Naive thymus-derived CD4-positive, alpha-beta T cell (primary cell): Measurements from ENCODE around the gene PARP2. TPM values are rescaled to one million over a fixed set of nuclear protein-coding genes. Genes with fewer than 3 reads are reported as not detected.
A peak's percentile ranks its signal among the peaks of the same experiment; 100 is the strongest.

Experiments
- ATAC-seq: fragments of 150-1000 bp; cut with Tn5 transposase; 2 replicates; pipeline ENCODE4 v1.10.0; 2021; ENCODE audit warnings: mild to moderate bottlenecking, moderate library complexity
- CTCF ChIA-PET: fragments of 350-600 bp; sonication (Branson Sonifier 250); formaldehyde crosslinking; loops from one replicate; lab custom pipeline; 2021; ENCODE audit warnings: antibody characterized with exemption; lab: Charles Lee
- POLR2A ChIA-PET: fragments of 350-600 bp; sonication (Branson Sonifier 250); formaldehyde crosslinking; loops from one replicate; lab custom pipeline; 2021; ENCODE audit warnings: antibody characterized with exemption, inconsistent platforms; lab: Charles Lee
- DNase-seq, 9 donors: peaks; one replicate each; pipeline versions ENCODE4 v3.0.0 to v3.0.0-alpha.2; 2020 to 2022; ENCODE audit warnings: mixed read lengths in 1 of 9
- H3K27ac ChIP-seq: one replicate; pipeline ENCODE4 v1.7.0; 2013; ENCODE audit warnings: mild to moderate bottlenecking, low read depth, low read length, moderate library complexity
- H3K27me3 ChIP-seq, 2 donors: one replicate each; pipeline ENCODE4 v1.7.0; 2013; ENCODE audit warnings: low read length in 2 of 2, mild to moderate bottlenecking in 2 of 2, moderate library complexity in 2 of 2; ENCODE audit not compliant: control insufficient read depth in 2 of 2, insufficient read depth in 2 of 2
- H3K36me3 ChIP-seq, 3 experiments: 1 replicate in 2 of 3; 2 replicates in 1 of 3; pipeline ENCODE4 v1.7.0; 2013; ENCODE audit warnings: low read length in 3 of 3, mild to moderate bottlenecking in 3 of 3, moderate library complexity in 1 of 3; ENCODE audit not compliant: insufficient read depth in 3 of 3, control insufficient read depth in 2 of 3
- H3K4me1 ChIP-seq, 2 donors: one replicate each; pipeline ENCODE4 v1.7.0; 2013; ENCODE audit warnings: low read length in 2 of 2, mild to moderate bottlenecking in 2 of 2, moderate library complexity in 1 of 2; ENCODE audit not compliant: control insufficient read depth in 2 of 2, insufficient read depth in 2 of 2
- H3K4me3 ChIP-seq: 2 replicates; pipeline ENCODE4 v1.7.0; 2013; ENCODE audit warnings: mild to moderate bottlenecking, low read length
- H3K9me3 ChIP-seq, 3 experiments: 1 replicate in 2 of 3; 2 replicates in 1 of 3; pipeline ENCODE4 v1.7.0; 2013; ENCODE audit warnings: low read length in 3 of 3; ENCODE audit not compliant: control insufficient read depth in 2 of 3
- H3K27ac Mint-ChIP-seq, 9 donors: one replicate each; pipeline ENCODE4 v1.8.0; 2020 to 2022; ENCODE audit warnings: mixed read lengths in 9 of 9, mild to moderate bottlenecking in 8 of 9, moderate library complexity in 5 of 9, inconsistent platforms in 2 of 9
- H3K27me3 Mint-ChIP-seq, 5 donors: one replicate each; pipeline ENCODE4 v1.8.0; 2021 to 2022; ENCODE audit warnings: mixed read lengths in 5 of 5, mild to moderate bottlenecking in 1 of 5
- H3K36me3 Mint-ChIP-seq, 5 donors: one replicate each; pipeline ENCODE4 v1.8.0; 2020 to 2022; ENCODE audit warnings: mixed read lengths in 5 of 5, mild to moderate bottlenecking in 3 of 5, inconsistent platforms in 1 of 5
- H3K4me1 Mint-ChIP-seq, 7 donors: one replicate each; pipeline ENCODE4 v1.8.0; 2020 to 2022; ENCODE audit warnings: mixed read lengths in 7 of 7, mild to moderate bottlenecking in 3 of 7, inconsistent platforms in 1 of 7
- H3K4me3 Mint-ChIP-seq, 10 donors: one replicate each; pipeline ENCODE4 v1.8.0; 2020 to 2022; ENCODE audit warnings: mild to moderate bottlenecking in 10 of 10, mixed read lengths in 10 of 10, moderate library complexity in 6 of 10, inconsistent platforms in 2 of 10
- H3K9me3 Mint-ChIP-seq, 11 donors: one replicate each; pipeline ENCODE4 v1.8.0; 2020 to 2022; ENCODE audit warnings: mixed read lengths in 11 of 11, mild to moderate bottlenecking in 4 of 11, inconsistent platforms in 1 of 11, moderate library complexity in 1 of 11
- intact Hi-C, 2 donors: fragments of 100-400 bp; cut with micrococcal nuclease; formaldehyde crosslinking; loops; one replicate each; pipeline ENCODE4 v1.15.1; 2023
- polyA plus RNA-seq, 2 donors: library from polyadenylated mRNA; unstranded; fragments of 300-500 nt; fragmentation: Illumina TruSeq; gene quantifications; one replicate each; pipeline ENCODE4 v1.2.3, GENCODE V29; 2021
- total RNA-seq, 6 experiments: library from RNA in 5 of 6; stranded (reverse) in 5 of 6; gene quantifications; 1 replicate in 5 of 6; 2 replicates in 1 of 6; pipeline ENCODE4 v1.2.3 and lab custom pipeline; 2021 to 2026

The PARP2 gene
- total and polyA plus RNA-seq, 7 experiments from 2014 or later: 9.8 to 24.5 (median 18.9) TPM

- Histone ChIP-seq H3K27ac (no peak overlapping the region), H3K4me1 (peaks cover 0 to 4% of the 10 kb centered on the region in 2 donors), H3K9me3 (no peaks in the 10 kb centered on the region), H3K4me3 (no peak overlapping the region), H3K36me3 (peaks cover 0 to 12% (median 0%) of the 10 kb centered on the region in 3 experiments), H3K27me3 (no peaks in the 10 kb centered on the region)
- Mint-ChIP-seq H3K4me3 (peak overlapping the region in 2 of 10 donors; percentile 4 to 21), H3K36me3 (peaks cover 0 to 4% (median 0%) of the 10 kb centered on the region in 5 donors), H3K27me3 (no peaks in the 10 kb centered on the region), H3K9me3 (no peaks in the 10 kb centered on the region), H3K27ac (peak overlapping the region in 6 of 9 donors; percentile 7 to 62 (median 27)), H3K4me1 (peaks cover 19 to 60% (median 41%) of the 10 kb centered on the region in 7 donors)
- intact Hi-C loops: no loop called here
- DNase-seq (no peak), ATAC-seq (no peak)
- CTCF ChIA-PET: interaction anchor here (0.7 to 1.2 kb wide), 2 partner anchors 10 to 276 kb away, joined by 3 to 4 read pairs; no protein-coding TSS in a partner anchor
- POLR2A ChIA-PET: interaction anchor here (1.9 to 5.4 kb wide), 3 partner anchors 12 to 280 kb away, joined by 7 to 35 read pairs (median 26); partner anchors contain the start of genes PARP2 and PIP4P1
These were observed 12.3 kb upstream of the PARP2 start for GRCh38 chr14:20331053-20331613.

- peaks cover 0 to 8% (median 0%) of the 10 kb centered on the region in 3 experiments for H3K36me3 ChIP-seq
- H3K9me3 ChIP-seq: no peaks in the 10 kb centered on the region
- intact Hi-C loops: loop anchor here (2.0 kb wide), 3 partner anchors 80 to 352 kb away; partner anchors contain the start of genes APEX1 (in 1 of the 2), OSGEP (in 1 of the 2), RNASE4 (in 1 of the 2) and TEP1 (in 1 of the 2)
- DNase-seq (no peak), ATAC-seq (no peak)
- H3K36me3 Mint-ChIP-seq: peaks cover 0 to 3% (median 0%) of the 10 kb centered on the region in 5 donors
- H3K4me1 ChIP-seq: peaks cover 0 to 3% of the 10 kb centered on the region in 2 donors
- no peaks in the 10 kb centered on the region for H3K9me3 Mint-ChIP-seq
- POLR2A ChIA-PET: interaction anchor here (0.8 to 5.4 kb wide), 5 partner anchors 10 to 351 kb away, joined by 3 to 35 read pairs (median 8); partner anchors contain the start of genes PARP2, PIP4P1 and RNASE4
- peak overlapping the region; percentile 67 to 96 (median 92) for H3K27ac Mint-ChIP-seq
- CTCF ChIA-PET: interaction anchor here (1.0 to 1.2 kb wide), 4 partner anchors 11 to 355 kb away, joined by 4 to 8 read pairs (median 5); partner anchors contain the start of gene PARP2
- peak overlapping the region; percentile 62 for H3K27ac ChIP-seq
- H3K4me3 Mint-ChIP-seq: peak overlapping the region; percentile 85 to 100 (median 96)
- H3K4me3 ChIP-seq: peak overlapping the region; percentile 97
- H3K27me3 ChIP-seq: no peaks in the 10 kb centered on the region
- no peaks in the 10 kb centered on the region for H3K27me3 Mint-ChIP-seq
- H3K4me1 Mint-ChIP-seq: peaks cover 16 to 55% (median 39%) of the 10 kb centered on the region in 7 donors
These were observed 11.0 kb upstream of the PARP2 start for GRCh38 chr14:20332431-20332787.

GRCh38 chr14:20332788-20333493, 10.5 kb upstream of the PARP2 start, which contains the start of gene CCNB1IP1:
Gene CCNB1IP1 (minus strand): TSS chr14:20333279. CDS start chr14:20316523, 16,756 bp downstream.
- Mint-ChIP-seq H3K4me1 (peaks cover 12 to 49% (median 34%) of the 10 kb centered on the region in 7 donors), H3K27me3 (peaks cover 0 to 4% (median 0%) of the 10 kb centered on the region in 5 donors), H3K9me3 (no peaks in the 10 kb centered on the region), H3K27ac (peak within 1 kb of the TSS; percentile 67 to 96 (median 92)), H3K4me3 (peak within 1 kb of the TSS; percentile 85 to 100 (median 96)), H3K36me3 (peaks cover 0 to 3% (median 0%) of the 10 kb centered on the region in 5 donors)
- peak; percentile 11 to 80 (median 64) for DNase-seq
- H3K4me3 ChIP-seq: peak within 1 kb of the TSS; percentile 97
- H3K4me1 ChIP-seq: no peaks in the 10 kb centered on the region
- ChIA-PET CTCF (interaction anchor here (1.0 to 1.6 kb wide), 5 partner anchors 10 to 358 kb away, joined by 4 to 8 read pairs (median 5); partner anchors contain the start of gene PARP2), POLR2A (interaction anchor here (0.7 to 5.4 kb wide), 8 partner anchors 10 to 351 kb away, joined by 3 to 35 read pairs (median 8); partner anchors contain the start of genes PARP2, PIP4P1 and RNASE4)
- peak; percentile 99 for ATAC-seq
- H3K36me3 ChIP-seq: peaks cover 0 to 8% (median 0%) of the 10 kb centered on the region in 3 experiments
- H3K27me3 ChIP-seq: no peaks in the 10 kb centered on the region
- intact Hi-C loops: loop anchor here (1.0 to 2.0 kb wide), 5 partner anchors 10 to 352 kb away; partner anchors contain the start of genes PARP2 (in 2 of the 2), APEX1 (in 1 of the 2), OSGEP (in 1 of the 2) and RNASE4 (in 1 of the 2)
- no peaks in the 10 kb centered on the region for H3K9me3 ChIP-seq
- H3K27ac ChIP-seq: peak within 1 kb of the TSS; percentile 62

- H3K4me1 ChIP-seq: no peaks in the 10 kb centered on the region
- H3K36me3 Mint-ChIP-seq: peaks cover 0 to 3% (median 0%) of the 10 kb centered on the region in 5 donors
- ChIA-PET CTCF (interaction anchor here (0.6 to 1.6 kb wide), 4 partner anchors 8 to 363 kb away, joined by 3 to 8 read pairs (median 4); no protein-coding TSS in a partner anchor), POLR2A (interaction anchor here (0.6 to 5.4 kb wide), 6 partner anchors 9 to 327 kb away, joined by 3 to 35 read pairs (median 6); partner anchors contain the start of gene PARP2)
- peak overlapping the region; percentile 97 for H3K4me3 ChIP-seq
- H3K27me3 ChIP-seq: no peaks in the 10 kb centered on the region
- H3K4me3 Mint-ChIP-seq: peak overlapping the region; percentile 85 to 100 (median 96)
- ATAC-seq: peak; percentile 18
- H3K9me3 ChIP-seq: no peaks in the 10 kb centered on the region
- peaks cover 12 to 46% (median 33%) of the 10 kb centered on the region in 7 donors for H3K4me1 Mint-ChIP-seq
- DNase-seq: no peak
- H3K36me3 ChIP-seq: peaks cover 0 to 8% (median 0%) of the 10 kb centered on the region in 3 experiments
- peaks cover 0 to 4% (median 0%) of the 10 kb centered on the region in 5 donors for H3K27me3 Mint-ChIP-seq
- intact Hi-C loops: loop anchor here (1.0 to 2.0 kb wide), 5 partner anchors 10 to 351 kb away; partner anchors contain the start of genes PARP2 (in 2 of the 2), APEX1 (in 1 of the 2), OSGEP (in 1 of the 2) and RNASE4 (in 1 of the 2)
- H3K27ac Mint-ChIP-seq: peak overlapping the region; percentile 67 to 96 (median 92)
- no peaks in the 10 kb centered on the region for H3K9me3 Mint-ChIP-seq
- peak overlapping the region; percentile 62 for H3K27ac ChIP-seq
These were observed 10.0 kb upstream of the PARP2 start for GRCh38 chr14:20333494-20333841.

- peaks cover 0 to 3% (median 0%) of the 10 kb centered on the region in 5 donors for H3K36me3 Mint-ChIP-seq
- H3K4me3 Mint-ChIP-seq: no peak overlapping the region
- intact Hi-C loops: no loop called here
- H3K9me3 Mint-ChIP-seq: no peaks in the 10 kb centered on the region
- ChIA-PET POLR2A (interaction anchor here (0.6 to 5.4 kb wide), 8 partner anchors 9 to 348 kb away, joined by 3 to 35 read pairs (median 4); partner anchors contain the start of gene PARP2), CTCF (interaction anchor here (0.6 to 1.6 kb wide), 4 partner anchors 8 to 362 kb away, joined by 3 to 5 read pairs (median 4); no protein-coding TSS in a partner anchor)
- H3K27me3 Mint-ChIP-seq: peaks cover 0 to 9% (median 0%) of the 10 kb centered on the region in 5 donors
- Histone ChIP-seq H3K27me3 (no peaks in the 10 kb centered on the region), H3K9me3 (no peaks in the 10 kb centered on the region), H3K4me3 (no peak overlapping the region), H3K4me1 (no peaks in the 10 kb centered on the region), H3K27ac (no peak overlapping the region), H3K36me3 (peaks cover 0 to 2% (median 0%) of the 10 kb centered on the region in 3 experiments)
- DNase-seq (no peak), ATAC-seq (no peak)
- H3K4me1 Mint-ChIP-seq: peaks cover 15 to 43% (median 30%) of the 10 kb centered on the region in 7 donors
- peak overlapping the region in 1 of 9 donors; percentile 90 for H3K27ac Mint-ChIP-seq
These were observed 9.4 kb upstream of the PARP2 start for GRCh38 chr14:20334017-20334416.
